K562 (cell line): ENCODE results near the gene CNIH1. TPM values are rescaled to one million over a fixed set of nuclear protein-coding genes. Genes with fewer than 3 reads are reported as not detected.

Experiments
- ATAC-seq: fragments of 200-7000 bp; cut with Tn5 transposase; 3 replicates; pipeline ENCODE4 v1.9.1; 2020; ENCODE audit warnings: moderate library complexity
- BruUV-seq: library from RNA; stranded (reverse); fragments of 400-500 nt; replicated peaks from 2 replicates; lab custom pipeline; 2021; lab: Mats Ljungman, UMichigan
- CTCF ChIA-PET: fragments of 300-600 bp; formaldehyde crosslinking; extraction: SDS; loops from one replicate; lab custom pipeline; 2021; ENCODE audit warnings: low intra/inter-chr PET ratio; lab: Yijun Ruan, JAX
- POLR2A ChIA-PET: fragments of 300-600, 350-650 bp; sonication (Branson Sonifier 250); formaldehyde crosslinking; extraction: SDS; loops from one replicate; lab custom pipeline; 2021; ENCODE audit warnings: antibody characterized with exemption, inconsistent platforms; lab: Yijun Ruan, JAX
- DNase-seq, 4 experiments: peaks; one replicate each; pipeline versions ENCODE4 v3.0.0 to v3.0.0-alpha.2; 2011 to 2018; ENCODE audit warnings: low spot score in 3 of 4, mixed read lengths in 3 of 4; ENCODE audit errors: extremely low read depth in 1 of 4
- FAIRE-seq: peaks from 2 replicates; lab custom pipeline; 2011; peaks lifted over from hg19 to GRCh38; lab: Jason Lieb, UNC
- H2AFZ ChIP-seq: 2 replicates; pipeline ENCODE4 v1.6.0; 2011; ENCODE audit warnings: low read depth, low read length, control low read depth, inconsistent platforms
- H3K27ac ChIP-seq: fragments of 200-600 bp; 3 replicates; pipeline ENCODE4 v1.8.0; 2011; ENCODE audit warnings: low read depth, mild to moderate bottlenecking, control low read depth, inconsistent platforms, low read length, moderate library complexity, mixed read lengths; ENCODE audit errors: extremely low read depth
- H3K27me3 ChIP-seq, 2 experiments: fragments of 300-600 bp in 1 of 2; 2 replicates in 1 of 2; 3 replicates in 1 of 2; pipeline versions ENCODE4 v1.6.0 to v1.8.0; 2011; ENCODE audit warnings: inconsistent platforms in 2 of 2, low read length in 2 of 2, mild to moderate bottlenecking in 1 of 2, mixed read lengths in 1 of 2, moderate library complexity in 1 of 2; ENCODE audit not compliant: control insufficient read depth in 2 of 2, insufficient read depth in 2 of 2
- H3K36me3 ChIP-seq: fragments of 300-600 bp; 3 replicates; pipeline ENCODE4 v1.8.0; 2011; ENCODE audit warnings: mild to moderate bottlenecking, low read length, inconsistent platforms; ENCODE audit not compliant: control insufficient read depth, insufficient read depth
- H3K4me1 ChIP-seq, 2 experiments: fragments of 200-600 bp in 1 of 2; replicated peaks in 1 of 2; 2 replicates in 1 of 2; 3 replicates in 1 of 2; pipeline versions ENCODE4 v1.5.1 to v1.8.0; 2011; ENCODE audit warnings: inconsistent platforms in 2 of 2, low read length in 2 of 2, mild to moderate bottlenecking in 1 of 2, mixed read lengths in 1 of 2, moderate library complexity in 1 of 2; ENCODE audit not compliant: control insufficient read depth in 2 of 2, insufficient read depth in 2 of 2
- H3K4me2 ChIP-seq: 2 replicates; pipeline ENCODE4 v1.6.1; 2011; ENCODE audit warnings: low read length, control low read depth, inconsistent platforms, mixed read lengths; ENCODE audit not compliant: insufficient read depth
- H3K4me3 ChIP-seq: fragments of 200-600 bp; sonication (generic), shearing (Covaris generic); 2 replicates; pipeline ENCODE4 v1.5.1; 2016; ENCODE audit warnings: control low read depth, inconsistent platforms
- H3K79me2 ChIP-seq: fragments of 200-600 bp; 3 replicates; pipeline ENCODE4 v1.8.0; 2011; ENCODE audit warnings: low read length, inconsistent platforms; ENCODE audit not compliant: control insufficient read depth, insufficient read depth
- H3K9ac ChIP-seq, 2 experiments: 2 replicates each; pipeline versions ENCODE4 v1.6.0 to v1.6.1; 2011; ENCODE audit warnings: low read depth in 2 of 2, low read length in 2 of 2, control low read depth in 1 of 2, inconsistent platforms in 1 of 2, mild to moderate bottlenecking in 1 of 2, mixed read lengths in 1 of 2; ENCODE audit not compliant: insufficient read depth in 1 of 2
- H3K9me1 ChIP-seq: one replicate; pipeline ENCODE4 v1.6.0; 2011; ENCODE audit warnings: inconsistent platforms, mild to moderate bottlenecking, low read length, moderate library complexity; ENCODE audit not compliant: control insufficient read depth, insufficient read depth
- H3K9me3 ChIP-seq: replicated peaks from 2 replicates; pipeline ENCODE4 v1.5.1; 2011; ENCODE audit warnings: low read depth, low read length, inconsistent platforms; ENCODE audit not compliant: control insufficient read depth, insufficient read depth
- H4K20me1 ChIP-seq: replicated peaks from 2 replicates; pipeline ENCODE4 v1.6.1; 2011; ENCODE audit warnings: low read length, inconsistent platforms, mixed read lengths; ENCODE audit not compliant: control insufficient read depth, insufficient read depth
- CEBPG ChIP-seq, 3 experiments: fragments of 200-800 bp in 1 of 3; sonication (Bioruptor generic) in 1 of 3; sonication (generic) in 1 of 3; formaldehyde crosslinking in 1 of 3; IDR thresholded peaks in 2 of 3; conservative IDR thresholded peaks in 1 of 3; 2 replicates each; pipeline versions ENCODE4 v1.6.1 to v1.8.0; 2016 to 2022; ENCODE audit warnings: missing compliant biosample characterization in 2 of 3, missing genetic modification characterization in 2 of 3, mild to moderate bottlenecking in 1 of 3, missing genetic modification reagents in 1 of 3
- HEY1 ChIP-seq: fragments of 250-450 bp; sonication (Bioruptor Pico); IDR thresholded peaks from 2 replicates; pipeline ENCODE4 v1.5.0; 2020; ENCODE audit warnings: mild to moderate bottlenecking, moderate library complexity, borderline replicate concordance
- SRSF9 ChIP-seq: fragments of 200-400 bp; formaldehyde crosslinking; IDR thresholded peaks from 2 replicates; pipeline ENCODE4 v1.6.1; 2017; ENCODE audit warnings: low read depth, low read length, borderline replicate concordance
- ZNF24 ChIP-seq: fragments of 450-650 bp; IDR thresholded peaks from 2 replicates; pipeline ENCODE4 v1.6.1; 2016
- WGBS: fragments of 100-300 bp; shearing (Covaris generic); methylation state at CpG from one replicate; pipeline ENCODE4 v1.1.6; 2016; ENCODE audit warnings: low coverage, mixed read lengths; ENCODE audit not compliant: insufficient coverage; ENCODE audit errors: missing lambda C conversion rate; 5-methylcytosine and 5-hydroxymethylcytosine counted together
- in situ Hi-C: fragments of 300-500 bp; cut with MboI; formaldehyde crosslinking; loops from 4 replicates; pipeline ENCODE4 v1.15.0; 2018; ENCODE audit warnings: inconsistent platforms, mixed read lengths
- intact Hi-C: fragments of 100-400 bp; cut with micrococcal nuclease; formaldehyde crosslinking; loops from 2 replicates; pipeline ENCODE4 v1.14.2; 2022
- polyA plus RNA-seq, 8 experiments: library from polyadenylated mRNA; depleted of rRNA in 4 of 8; stranded (reverse) in 5 of 8; unstranded in 3 of 8; fragments of >200 nt; fragmentation: Nextera tagmentation in 2 of 8; fragmentation: Illumina TruSeq in 1 of 8; extraction: Ambion mirVana in 2 of 8; extraction: Trizol in 1 of 8; gene quantifications; 2 replicates each; pipeline versions ENCODE4 v1.2.1 to v1.2.3, GENCODE V29; 2011 to 2014; ENCODE audit warnings: inconsistent platforms in 1 of 8, missing spikeins in 1 of 8
- total RNA-seq, 7 experiments: library from RNA; depleted of rRNA in 6 of 7; stranded (reverse); fragments of >200 nt in 6 of 7; fragmentation: Illumina TruSeq in 2 of 7; extraction: Trizol in 2 of 7; gene quantifications; 2 replicates each; pipeline versions ENCODE4 v1.2.1 to v1.2.3, GENCODE V29; 2011 to 2021; ENCODE audit warnings: low replicate concordance in 1 of 7
- TF ChIP-seq, protein P1 (sequence below): fragments of 450-650 bp; IDR thresholded peaks from 2 replicates; pipeline ENCODE4 v1.6.1; 2016
- TF ChIP-seq, protein P2 (sequence below): fragments of 450-650 bp; formaldehyde crosslinking; IDR thresholded peaks from 2 replicates; pipeline ENCODE4 v1.4.0; 2022; ENCODE audit warnings: missing genetic modification characterization

The CNIH1 gene
- total and polyA plus RNA-seq, 9 of the 15 experiments (the other 6 are each of a cell fraction or from before 2014, with no cell fraction given): 13.9 to 283 (median 77.3) TPM

DNA sequence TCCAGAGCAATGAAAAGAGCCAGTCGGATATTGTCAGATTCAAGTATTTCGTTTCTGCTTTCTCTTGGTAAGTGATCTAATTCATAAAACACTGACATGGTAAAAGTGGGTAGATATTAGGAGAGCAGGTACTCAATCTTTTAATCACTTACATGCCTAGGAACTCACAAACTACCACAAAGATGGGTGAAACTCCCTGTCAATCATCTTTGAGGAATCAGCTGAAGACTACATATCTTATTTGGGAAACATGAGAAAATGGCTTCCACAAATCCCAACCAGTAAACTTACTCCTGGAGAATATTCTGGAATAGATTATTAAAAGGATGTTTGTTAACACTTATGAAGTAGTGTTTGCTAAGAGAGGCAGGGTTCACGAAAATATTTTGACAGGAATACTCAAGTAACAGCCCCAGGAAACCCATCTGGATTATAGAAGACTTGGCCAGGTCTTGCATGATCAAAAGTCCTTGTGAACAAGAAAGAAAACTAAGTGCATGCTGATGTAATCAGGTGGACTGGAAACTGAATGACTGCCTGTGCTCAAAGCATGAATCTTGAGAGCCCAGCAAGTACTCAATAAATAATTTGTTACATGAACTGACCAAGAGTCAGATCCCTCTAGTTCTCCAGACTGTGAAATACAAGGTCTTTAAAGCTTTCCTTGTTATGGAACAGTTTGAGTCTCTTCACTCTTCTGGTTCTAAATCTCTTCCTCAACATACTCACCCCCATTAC is 15.5 kb downstream of the CNIH1 start:
- no peak for TF ChIP-seq SRSF9
- no peak for TF ChIP-seq ZNF24
- TF ChIP-seq CEBPG (CRISPR knock-in tag; IDR thresholded peaks at IDR 0.05): no peak
- no peak for TF ChIP-seq CEBPG (tag; conservative IDR thresholded peaks at IDR 0.05 in 1 of 2, IDR thresholded peaks at IDR 0.05 in 1 of 2)
- TF ChIP-seq, protein P1, sequence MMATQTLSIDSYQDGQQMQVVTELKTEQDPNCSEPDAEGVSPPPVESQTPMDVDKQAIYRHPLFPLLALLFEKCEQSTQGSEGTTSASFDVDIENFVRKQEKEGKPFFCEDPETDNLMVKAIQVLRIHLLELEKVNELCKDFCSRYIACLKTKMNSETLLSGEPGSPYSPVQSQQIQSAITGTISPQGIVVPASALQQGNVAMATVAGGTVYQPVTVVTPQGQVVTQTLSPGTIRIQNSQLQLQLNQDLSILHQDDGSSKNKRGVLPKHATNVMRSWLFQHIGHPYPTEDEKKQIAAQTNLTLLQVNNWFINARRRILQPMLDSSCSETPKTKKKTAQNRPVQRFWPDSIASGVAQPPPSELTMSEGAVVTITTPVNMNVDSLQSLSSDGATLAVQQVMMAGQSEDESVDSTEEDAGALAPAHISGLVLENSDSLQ: peak; percentile 58; the same call in 1 of the 2 replicates
- no peak for TF ChIP-seq HEY1
- TF ChIP-seq, protein P2, sequence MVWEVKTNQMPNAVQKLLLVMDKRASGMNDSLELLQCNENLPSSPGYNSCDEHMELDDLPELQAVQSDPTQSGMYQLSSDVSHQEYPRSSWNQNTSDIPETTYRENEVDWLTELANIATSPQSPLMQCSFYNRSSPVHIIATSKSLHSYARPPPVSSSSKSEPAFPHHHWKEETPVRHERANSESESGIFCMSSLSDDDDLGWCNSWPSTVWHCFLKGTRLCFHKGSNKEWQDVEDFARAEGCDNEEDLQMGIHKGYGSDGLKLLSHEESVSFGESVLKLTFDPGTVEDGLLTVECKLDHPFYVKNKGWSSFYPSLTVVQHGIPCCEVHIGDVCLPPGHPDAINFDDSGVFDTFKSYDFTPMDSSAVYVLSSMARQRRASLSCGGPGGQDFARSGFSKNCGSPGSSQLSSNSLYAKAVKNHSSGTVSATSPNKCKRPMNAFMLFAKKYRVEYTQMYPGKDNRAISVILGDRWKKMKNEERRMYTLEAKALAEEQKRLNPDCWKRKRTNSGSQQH (CRISPR knock-in tag): no peak
- ChIA-PET POLR2A (interaction anchor here (0.7 to 1.3 kb wide), 4 partner anchors 10 to 957 kb away, joined by 3 read pairs; no protein-coding TSS in a partner anchor), CTCF (no interaction called here)
- no peak for DNase-seq
- Histone ChIP-seq H4K20me1 (no peaks in the 10 kb centered on the region), H3K27ac (no peak overlapping the region), H2AFZ (no peak overlapping the region), H3K36me3 (peaks cover 68% of the 10 kb centered on the region), H3K4me3 (no peak overlapping the region), H3K27me3 (no peaks in the 10 kb centered on the region), H3K9me1 (no peaks in the 10 kb centered on the region), H3K9ac (no peak overlapping the region), H3K9me3 (no peaks in the 10 kb centered on the region), H3K4me1 (no peaks in the 10 kb centered on the region; a peak in 1 of 5 replicates), H3K79me2 (no peaks in the 10 kb centered on the region), H3K4me2 (no peak overlapping the region)
- in situ Hi-C loops: no loop called here
- no TSS peak for BruUV-seq
- no peak for ATAC-seq
- intact Hi-C loops: no loop called here
- 92% methylated on average over 3 of the region's 3 CpGs for WGBS
- no peak for FAIRE-seq
